HEK293 (cell line): Measurements from ENCODE around the gene PRR5.

Source experiments
- AEBP2 ChIP-seq: fragments of 450-650 bp; formaldehyde crosslinking; IDR thresholded peaks from 2 replicates; pipeline ENCODE4 v1.5.1; 2016; ENCODE audit warnings: missing biosample characterization, missing genetic modification characterization, borderline replicate concordance
- CTCF ChIP-seq: fragments of 450-650 bp; formaldehyde crosslinking; IDR thresholded peaks from 2 replicates; pipeline ENCODE4 v1.5.1; 2016; ENCODE audit warnings: missing biosample characterization, missing genetic modification characterization
- MEIS1 ChIP-seq: sonication (generic); formaldehyde crosslinking; IDR thresholded peaks from 2 replicates; pipeline ENCODE4 v1.8.1; 2022; ENCODE audit warnings: missing genetic modification reagents, mild to moderate bottlenecking, borderline replicate concordance
- PBX3 ChIP-seq: sonication (generic); formaldehyde crosslinking; IDR thresholded peaks from 2 replicates; pipeline ENCODE4 v1.8.1; 2022; ENCODE audit warnings: mild to moderate bottlenecking, moderate library complexity, missing genetic modification reagents
- SETDB1 ChIP-seq: IDR thresholded peaks from one replicate; pipeline ENCODE4 v1.6.1; 2017; ENCODE audit warnings: mild to moderate bottlenecking, low read length, moderate library complexity, mixed read lengths; ENCODE audit not compliant: insufficient read length
- YY2 ChIP-seq: fragments of 450-650 bp; formaldehyde crosslinking; IDR thresholded peaks from 2 replicates; pipeline ENCODE4 v1.5.1; 2016; ENCODE audit warnings: missing biosample characterization, missing genetic modification characterization
- ZBTB7A ChIP-seq: fragments of 450-650 bp; formaldehyde crosslinking; IDR thresholded peaks from 2 replicates; pipeline ENCODE4 v1.5.1; 2016; ENCODE audit warnings: low read depth, missing biosample characterization, missing genetic modification characterization
- ZEB2 ChIP-seq: fragments of 450-650 bp; formaldehyde crosslinking; IDR thresholded peaks from 2 replicates; pipeline ENCODE4 v1.5.1; 2016; ENCODE audit warnings: missing biosample characterization, missing genetic modification characterization
- ZNF132 ChIP-seq: fragments of 450-650 bp; formaldehyde crosslinking; IDR thresholded peaks from 2 replicates; pipeline ENCODE4 v1.5.1; 2017; ENCODE audit warnings: missing biosample characterization, missing genetic modification characterization, borderline replicate concordance
- ZNF146 ChIP-seq: fragments of 450-650 bp; formaldehyde crosslinking; IDR thresholded peaks from 2 replicates; pipeline ENCODE4 v1.5.1; 2016; ENCODE audit warnings: missing biosample characterization, missing genetic modification characterization
- ZNF157 ChIP-seq: fragments of 450-650 bp; formaldehyde crosslinking; IDR thresholded peaks from 2 replicates; pipeline ENCODE4 v1.5.1; 2016; ENCODE audit warnings: missing biosample characterization, missing genetic modification characterization
- ZNF274 ChIP-seq, 2 experiments: fragments of 200-500 bp in 1 of 2; fragments of 450-650 bp in 1 of 2; sonication (Bioruptor generic) in 1 of 2; formaldehyde crosslinking in 1 of 2; IDR thresholded peaks; 2 replicates each; pipeline versions ENCODE4 v1.5.1 to v1.6.1; 2014 to 2016; ENCODE audit warnings: borderline replicate concordance in 1 of 2, inconsistent platforms in 1 of 2, low read length in 1 of 2, missing biosample characterization in 1 of 2, missing genetic modification characterization in 1 of 2
- ZNF280D ChIP-seq: fragments of 450-650 bp; formaldehyde crosslinking; IDR thresholded peaks from 2 replicates; pipeline ENCODE4 v1.5.1; 2016; ENCODE audit warnings: missing biosample characterization, missing genetic modification characterization
- ZNF335 ChIP-seq: fragments of 450-650 bp; formaldehyde crosslinking; conservative IDR thresholded peaks from 2 replicates; pipeline ENCODE4 v1.5.1; 2016; ENCODE audit warnings: missing biosample characterization, missing genetic modification characterization
- ZNF433 ChIP-seq: fragments of 450-650 bp; formaldehyde crosslinking; IDR thresholded peaks from 2 replicates; pipeline ENCODE4 v1.5.1; 2016; ENCODE audit warnings: missing biosample characterization, missing genetic modification characterization, low read depth
- ZNF48 ChIP-seq: fragments of 450-650 bp; formaldehyde crosslinking; IDR thresholded peaks from 2 replicates; pipeline ENCODE4 v1.5.1; 2016; ENCODE audit warnings: missing biosample characterization, missing genetic modification characterization
- ZNF513 ChIP-seq: fragments of 450-650 bp; IDR thresholded peaks from 2 replicates; pipeline ENCODE4 v1.5.1; 2018; ENCODE audit warnings: missing biosample characterization, missing genetic modification characterization
- ZNF558 ChIP-seq: fragments of 450-650 bp; formaldehyde crosslinking; IDR thresholded peaks from 2 replicates; pipeline ENCODE4 v1.5.1; 2016; ENCODE audit warnings: missing biosample characterization, missing genetic modification characterization
- ZNF600 ChIP-seq: fragments of 450-650 bp; formaldehyde crosslinking; IDR thresholded peaks from 2 replicates; pipeline ENCODE4 v1.5.1; 2016; ENCODE audit warnings: missing biosample characterization, missing genetic modification characterization
- ZNF621 ChIP-seq: fragments of 450-650 bp; formaldehyde crosslinking; IDR thresholded peaks from 2 replicates; pipeline ENCODE4 v1.5.1; 2017; ENCODE audit warnings: missing biosample characterization, missing genetic modification characterization
- ZNF654 ChIP-seq: fragments of 450-650 bp; formaldehyde crosslinking; IDR thresholded peaks from 2 replicates; pipeline ENCODE4 v1.5.1; 2016; ENCODE audit warnings: low read depth, missing biosample characterization, missing genetic modification characterization
- ZNF830 ChIP-seq: fragments of 450-650 bp; IDR thresholded peaks from 2 replicates; pipeline ENCODE4 v1.5.0; 2018; ENCODE audit warnings: missing biosample characterization, missing genetic modification characterization, low read depth, mild to moderate bottlenecking, moderate library complexity
- TF ChIP-seq, protein P1 (sequence below): fragments of 450-650 bp; formaldehyde crosslinking; IDR thresholded peaks from 2 replicates; pipeline ENCODE4 v1.5.1; 2016; ENCODE audit warnings: missing biosample characterization, missing genetic modification characterization
- TF ChIP-seq, protein P2 (sequence below): fragments of 450-650 bp; formaldehyde crosslinking; IDR thresholded peaks from 2 replicates; pipeline ENCODE4 v1.5.1; 2017; ENCODE audit warnings: missing biosample characterization, missing genetic modification characterization

Gene PRR5

GRCh38 chr22:44752285-44753188, 50.5 kb downstream of the PRR5 start, which contains the start of gene ARHGAP8 (continued):
- TF ChIP-seq ZNF146 (tag by site-specific recombination) = no peak
- TF ChIP-seq ZNF830 (tag by site-specific recombination) = no peak
- 0 out of 2 replicates have a peak, but pooled peaks have one; percentile 16 for TF ChIP-seq ZNF600
- no peak for TF ChIP-seq CTCF (tag by site-specific recombination)
- no peak for TF ChIP-seq ZNF48 (tag by site-specific recombination)
- TF ChIP-seq AEBP2 (tag by site-specific recombination) = no peak
- no peak for TF ChIP-seq ZNF157
- no peak for TF ChIP-seq ZNF558
- no peak for TF ChIP-seq MEIS1 (CRISPR knock-in tag)
- no peak for TF ChIP-seq ZNF433 (tag by site-specific recombination)
- 0 out of 2 replicates have a peak, but pooled peaks have one; percentile 16 for TF ChIP-seq ZNF335 (tag by site-specific recombination)
- TF ChIP-seq SETDB1 = no peak
- TF ChIP-seq, protein P1, sequence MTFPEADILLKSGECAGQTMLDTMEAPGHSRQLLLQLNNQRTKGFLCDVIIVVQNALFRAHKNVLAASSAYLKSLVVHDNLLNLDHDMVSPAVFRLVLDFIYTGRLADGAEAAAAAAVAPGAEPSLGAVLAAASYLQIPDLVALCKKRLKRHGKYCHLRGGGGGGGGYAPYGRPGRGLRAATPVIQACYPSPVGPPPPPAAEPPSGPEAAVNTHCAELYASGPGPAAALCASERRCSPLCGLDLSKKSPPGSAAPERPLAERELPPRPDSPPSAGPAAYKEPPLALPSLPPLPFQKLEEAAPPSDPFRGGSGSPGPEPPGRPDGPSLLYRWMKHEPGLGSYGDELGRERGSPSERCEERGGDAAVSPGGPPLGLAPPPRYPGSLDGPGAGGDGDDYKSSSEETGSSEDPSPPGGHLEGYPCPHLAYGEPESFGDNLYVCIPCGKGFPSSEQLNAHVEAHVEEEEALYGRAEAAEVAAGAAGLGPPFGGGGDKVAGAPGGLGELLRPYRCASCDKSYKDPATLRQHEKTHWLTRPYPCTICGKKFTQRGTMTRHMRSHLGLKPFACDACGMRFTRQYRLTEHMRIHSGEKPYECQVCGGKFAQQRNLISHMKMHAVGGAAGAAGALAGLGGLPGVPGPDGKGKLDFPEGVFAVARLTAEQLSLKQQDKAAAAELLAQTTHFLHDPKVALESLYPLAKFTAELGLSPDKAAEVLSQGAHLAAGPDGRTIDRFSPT (tag by site-specific recombination) = no peak
- TF ChIP-seq ZNF621 (tag by site-specific recombination) = no peak
- no peak for TF ChIP-seq ZEB2 (tag by site-specific recombination)
- TF ChIP-seq ZNF274 (IDR thresholded peaks at IDR 0.05; ENCODE audit: low read length) = no peak
- TF ChIP-seq ZNF274 (tag by site-specific recombination; IDR thresholded peaks at IDR 0.05; ENCODE audit: borderline replicate concordance) = no peak
- TF ChIP-seq YY2 (tag by site-specific recombination) = no peak
- TF ChIP-seq ZBTB7A (tag by site-specific recombination) = peak; percentile 43; the same call in 1 of the 2 replicates
- TF ChIP-seq ZNF132 (tag by site-specific recombination) = no peak
- no peak for TF ChIP-seq ZNF654 (tag by site-specific recombination)
- TF ChIP-seq ZNF513 = no peak
- TF ChIP-seq, protein P2, sequence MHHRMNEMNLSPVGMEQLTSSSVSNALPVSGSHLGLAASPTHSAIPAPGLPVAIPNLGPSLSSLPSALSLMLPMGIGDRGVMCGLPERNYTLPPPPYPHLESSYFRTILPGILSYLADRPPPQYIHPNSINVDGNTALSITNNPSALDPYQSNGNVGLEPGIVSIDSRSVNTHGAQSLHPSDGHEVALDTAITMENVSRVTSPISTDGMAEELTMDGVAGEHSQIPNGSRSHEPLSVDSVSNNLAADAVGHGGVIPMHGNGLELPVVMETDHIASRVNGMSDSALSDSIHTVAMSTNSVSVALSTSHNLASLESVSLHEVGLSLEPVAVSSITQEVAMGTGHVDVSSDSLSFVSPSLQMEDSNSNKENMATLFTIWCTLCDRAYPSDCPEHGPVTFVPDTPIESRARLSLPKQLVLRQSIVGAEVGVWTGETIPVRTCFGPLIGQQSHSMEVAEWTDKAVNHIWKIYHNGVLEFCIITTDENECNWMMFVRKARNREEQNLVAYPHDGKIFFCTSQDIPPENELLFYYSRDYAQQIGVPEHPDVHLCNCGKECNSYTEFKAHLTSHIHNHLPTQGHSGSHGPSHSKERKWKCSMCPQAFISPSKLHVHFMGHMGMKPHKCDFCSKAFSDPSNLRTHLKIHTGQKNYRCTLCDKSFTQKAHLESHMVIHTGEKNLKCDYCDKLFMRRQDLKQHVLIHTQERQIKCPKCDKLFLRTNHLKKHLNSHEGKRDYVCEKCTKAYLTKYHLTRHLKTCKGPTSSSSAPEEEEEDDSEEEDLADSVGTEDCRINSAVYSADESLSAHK (tag by site-specific recombination) = no peak
- no peak for TF ChIP-seq ZNF280D (tag by site-specific recombination)
- TF ChIP-seq PBX3 (CRISPR knock-in tag) = no peak
